Activated CD4-positive, alpha-beta T cell treated with anti-CD3 and anti-CD28 coated beads, Interleukin-2, amount 50 U/mL, for 24 hours (primary cell): ENCODE results near the gene PLEKHA8.
A peak's percentile ranks its signal among the peaks of the same experiment; 100 is the strongest.

Source experiments
- DNase-seq, 2 donors: peaks; one replicate each; pipeline ENCODE4 v3.0.0-alpha.2; 2020; ENCODE audit warnings: low read depth in 1 of 2, low spot score in 1 of 2

Gene PLEKHA8

DNA sequence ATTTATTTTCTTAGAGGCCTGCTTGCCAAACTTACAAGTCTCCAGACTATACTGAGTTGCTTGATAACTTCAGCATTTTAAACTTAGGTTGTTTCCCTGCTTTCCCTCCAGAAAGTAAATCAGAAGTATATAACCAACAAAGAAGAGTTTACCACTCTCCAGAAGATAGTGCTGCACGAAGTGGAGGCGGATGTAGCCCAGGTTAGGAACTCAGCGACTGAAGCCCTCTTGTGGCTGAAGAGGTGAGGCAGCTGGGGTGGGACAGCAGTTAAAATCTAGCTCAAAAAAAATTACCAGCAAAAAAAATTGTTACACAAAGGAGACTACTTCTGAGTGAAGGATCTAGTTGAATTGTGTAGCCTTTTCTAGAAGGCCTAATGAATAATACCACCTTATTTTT is 33.6 kb downstream of the PLEKHA8 start:
- DNase-seq = peak in 1 of 2 donors; percentile 7

DNA sequence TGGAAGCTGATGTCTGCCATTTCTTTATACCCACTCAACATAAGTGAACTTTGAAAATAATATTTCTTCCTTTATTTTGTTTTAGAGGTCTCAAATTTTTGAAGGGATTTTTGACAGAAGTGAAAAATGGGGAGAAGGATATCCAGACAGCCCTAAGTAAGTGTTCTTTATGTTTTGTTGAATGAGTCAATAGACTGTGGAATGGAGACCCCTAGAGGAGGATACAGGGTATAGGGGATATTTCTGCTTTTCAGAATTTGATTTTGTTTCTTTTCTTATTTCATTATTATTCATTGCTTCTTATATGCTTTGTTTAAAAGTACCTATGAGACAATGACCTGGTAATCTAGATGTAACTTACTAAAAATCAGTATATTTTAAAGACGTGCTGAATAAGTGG is 34.4 kb downstream of the PLEKHA8 start:
- DNase-seq = no peak

DNA sequence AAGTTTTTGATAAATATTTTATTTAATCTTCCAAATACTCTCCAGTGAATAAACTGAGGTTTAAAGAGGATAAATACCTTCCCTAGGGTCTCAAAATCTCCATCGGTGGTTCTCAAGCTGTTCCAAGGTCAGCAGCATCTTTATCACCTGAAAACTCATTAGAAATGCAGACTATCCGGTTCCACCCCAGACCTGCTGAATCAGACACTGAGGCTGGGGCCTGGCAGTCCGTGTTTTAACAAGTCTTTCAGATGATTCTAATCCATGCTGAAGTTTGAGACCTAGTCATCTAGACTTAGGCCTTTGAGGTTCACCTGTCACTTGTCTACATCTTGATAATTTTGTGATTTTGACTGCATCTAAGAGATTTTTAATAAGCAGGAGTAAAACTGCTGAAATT is 37.5 kb downstream of the PLEKHA8 start:
- no peak for DNase-seq

DNA sequence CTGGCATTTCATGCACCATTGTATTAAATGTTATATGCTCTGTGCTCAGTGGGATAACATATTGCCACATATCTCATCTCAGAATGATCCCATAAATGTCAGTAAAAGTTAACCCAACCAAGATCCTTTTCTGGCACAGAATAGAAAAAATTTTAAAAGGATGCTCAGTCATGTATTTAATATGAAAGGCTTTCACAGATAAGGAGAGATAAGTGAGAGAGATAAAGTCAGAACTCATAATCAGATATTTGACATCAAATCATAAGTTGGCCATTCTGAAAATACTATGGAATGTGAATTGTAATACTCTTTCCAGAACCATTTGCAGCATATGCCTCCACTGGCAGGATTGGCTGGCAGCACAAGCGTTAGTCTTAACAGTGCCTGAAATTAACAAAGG is 38.5 kb downstream of the PLEKHA8 start:
- no peak for DNase-seq

DNA sequence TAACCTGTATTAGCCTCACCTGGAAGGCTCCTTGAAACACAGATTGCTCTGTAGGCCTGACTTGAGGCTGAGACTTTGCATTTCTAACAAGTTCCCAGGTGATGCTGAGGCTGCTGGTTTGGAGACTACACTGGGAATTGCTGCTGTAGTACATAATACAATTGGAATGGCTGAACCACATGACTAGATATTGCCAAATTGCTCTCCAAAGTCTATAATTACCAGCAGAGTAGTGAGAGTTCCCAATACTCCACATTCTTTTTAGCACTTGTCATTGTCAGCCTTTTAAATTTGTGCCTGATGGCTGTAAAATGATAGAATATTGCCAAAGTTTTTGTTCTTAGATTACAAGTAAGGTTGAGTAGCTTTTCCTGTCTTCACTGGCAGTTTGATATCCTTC is 39.9 kb downstream of the PLEKHA8 start:
- DNase-seq = no peak

DNA sequence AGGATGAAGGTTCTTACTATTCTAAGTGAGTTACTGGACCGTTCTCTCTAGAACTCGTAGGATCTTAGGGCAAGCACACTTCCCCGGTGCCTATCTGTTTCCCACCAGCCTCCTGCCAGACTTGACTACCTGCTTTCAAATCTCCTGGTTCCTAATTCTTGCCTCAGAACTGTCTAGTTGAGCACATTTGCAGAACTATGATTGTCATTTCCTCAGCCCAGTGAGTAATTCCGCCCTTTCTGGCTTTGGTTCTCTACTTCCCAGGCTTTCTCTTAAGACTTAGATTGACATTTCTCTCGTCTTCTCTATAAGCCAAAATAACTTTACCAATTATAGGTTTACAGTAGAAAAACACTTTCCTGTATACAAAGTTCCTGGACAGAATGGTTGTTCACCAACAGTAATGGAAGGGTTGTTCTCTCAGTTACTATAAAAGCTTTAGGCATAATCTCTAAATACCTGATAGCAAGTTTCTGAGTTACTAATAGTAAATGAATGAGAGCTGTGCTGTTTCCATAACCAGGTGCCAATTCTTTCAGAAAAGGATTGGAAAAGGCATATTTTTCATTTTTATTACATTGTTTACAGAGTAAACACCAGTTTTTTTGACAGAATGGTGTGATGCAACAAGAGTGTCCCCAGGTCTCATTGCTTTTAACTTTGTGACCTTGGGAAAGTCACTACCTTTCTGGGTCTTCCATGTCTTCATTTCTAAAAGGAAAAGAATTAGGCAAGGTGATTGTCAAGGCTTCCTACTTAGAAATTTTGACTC is 41.1 kb downstream of the PLEKHA8 start:
- no peak for DNase-seq

DNA sequence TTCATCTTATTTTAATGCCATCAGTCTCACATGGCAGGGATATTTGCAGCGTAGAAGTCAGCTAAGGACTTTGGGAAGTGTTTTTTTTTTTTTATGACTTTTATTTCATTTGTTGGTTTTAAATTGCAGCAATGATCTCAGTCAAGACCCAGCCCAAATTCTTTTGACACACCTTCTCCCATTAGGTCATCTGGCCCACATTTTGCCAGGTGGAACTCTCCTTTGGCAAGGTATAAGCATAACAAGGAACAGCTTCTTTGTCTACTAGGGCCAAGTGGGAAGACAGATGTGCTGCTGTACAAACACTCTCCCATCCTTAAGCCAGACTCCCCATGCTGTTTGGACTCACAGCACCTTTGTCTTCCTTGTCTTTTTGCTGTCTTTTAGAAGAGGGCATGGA is 41.8 kb downstream of the PLEKHA8 start:
- no peak for DNase-seq

DNA sequence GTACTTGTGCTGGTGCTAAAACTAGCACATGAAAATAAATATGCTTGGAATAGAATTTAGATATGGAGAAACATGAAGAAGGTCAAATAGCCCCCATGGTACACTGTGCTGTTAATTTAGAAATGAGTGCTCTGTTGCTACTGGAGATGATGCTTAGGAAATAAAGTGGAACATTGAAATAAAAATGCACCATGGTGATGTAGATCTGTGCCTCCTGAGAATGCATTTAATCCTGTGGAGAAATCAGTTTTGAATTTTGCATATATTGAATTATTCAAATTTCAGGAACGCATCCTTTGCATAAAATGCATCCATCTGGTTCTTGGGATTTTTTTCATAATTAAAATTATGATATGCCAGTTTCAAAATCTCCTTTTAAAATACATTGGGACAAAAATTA is 44.5 kb downstream of the PLEKHA8 start:
- no peak for DNase-seq

DNA sequence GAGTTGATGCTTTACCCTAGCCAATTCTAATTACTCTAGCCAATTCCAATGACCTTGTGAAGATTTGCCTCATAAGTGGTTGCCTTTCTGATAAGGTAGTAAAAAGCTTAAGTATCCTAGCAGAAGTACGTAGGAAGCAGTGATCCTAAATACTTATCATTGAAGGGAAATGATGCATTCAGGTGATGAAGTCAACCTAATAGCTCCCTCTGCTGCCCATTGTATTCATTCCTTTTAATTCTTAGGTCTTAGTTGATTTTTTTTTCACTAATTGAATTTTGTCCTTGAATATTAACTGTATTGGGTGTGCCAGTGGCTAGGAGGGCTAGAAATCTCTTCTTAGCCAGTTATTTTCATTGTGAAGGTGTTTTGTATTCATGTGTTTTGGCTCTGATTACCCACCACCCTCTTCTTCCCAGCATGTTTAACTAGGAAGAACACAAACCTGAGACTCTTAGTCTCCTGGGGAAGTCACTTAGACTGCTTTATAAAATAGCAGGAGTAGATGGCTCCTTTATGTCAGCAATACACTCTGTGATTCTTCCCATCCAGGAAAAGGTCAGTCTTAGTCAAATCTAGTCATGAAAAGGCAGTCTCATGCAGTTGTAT is 46.3 kb downstream of the PLEKHA8 start:
- DNase-seq = no peak

DNA sequence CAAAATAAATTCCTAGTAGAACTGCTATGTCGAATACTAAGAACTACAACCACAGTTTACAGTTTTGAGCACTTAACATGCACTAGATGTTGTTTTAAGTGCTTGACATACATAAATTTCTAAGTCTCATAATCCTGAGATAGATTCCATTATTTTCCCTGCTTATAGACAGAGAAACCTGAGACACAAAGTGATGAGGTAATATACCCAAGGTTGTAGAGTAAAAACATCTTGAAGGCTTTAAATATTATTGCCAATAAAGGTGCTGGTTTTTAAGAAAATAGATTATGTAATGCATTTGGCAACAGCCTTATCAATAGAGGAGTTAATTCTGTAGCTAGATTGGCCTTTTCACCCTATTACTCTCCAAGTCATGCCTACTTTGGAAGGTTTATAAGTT is 48.2 kb downstream of the PLEKHA8 start:
- no peak for DNase-seq

DNA sequence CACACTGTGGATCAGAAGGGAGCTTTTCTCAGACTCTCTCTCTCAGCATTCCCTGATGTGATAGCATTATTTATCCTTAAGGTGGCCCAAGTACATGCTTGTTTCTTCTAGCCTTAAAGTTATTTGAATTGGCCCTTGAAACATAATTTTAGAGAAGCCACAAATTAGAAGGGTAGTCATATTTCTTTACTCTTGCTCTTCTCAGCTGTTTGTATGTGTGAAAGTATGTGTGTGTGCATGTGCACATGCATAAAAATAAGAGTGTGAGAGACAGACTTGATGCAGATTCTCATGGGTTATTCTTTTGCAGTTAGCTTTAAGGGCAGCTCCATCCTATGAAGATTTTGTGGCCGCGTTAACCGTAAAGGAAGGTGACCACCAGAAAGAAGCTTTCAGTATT is 50.1 kb downstream of the PLEKHA8 start:
- DNase-seq = no peak

DNA sequence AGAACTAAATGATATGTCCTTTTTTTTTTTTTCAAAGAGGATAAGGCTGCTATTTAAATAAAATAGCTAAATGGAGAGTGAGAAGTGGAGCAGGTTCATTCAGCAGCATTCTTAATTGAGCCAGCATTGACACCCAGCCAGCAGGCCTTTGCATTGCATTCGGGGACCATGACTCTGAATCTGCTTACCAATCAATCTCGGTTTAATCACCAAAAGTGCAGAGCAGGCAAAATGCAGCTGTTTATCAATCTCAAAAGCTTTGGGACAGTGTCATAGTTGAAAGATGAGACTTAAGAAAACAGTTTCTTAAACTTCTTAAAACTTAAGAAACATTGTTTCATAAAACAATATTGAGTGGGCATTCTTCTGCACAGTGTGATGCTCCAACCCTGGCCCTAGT is 51.7 kb downstream of the PLEKHA8 start:
- no peak for DNase-seq

DNA sequence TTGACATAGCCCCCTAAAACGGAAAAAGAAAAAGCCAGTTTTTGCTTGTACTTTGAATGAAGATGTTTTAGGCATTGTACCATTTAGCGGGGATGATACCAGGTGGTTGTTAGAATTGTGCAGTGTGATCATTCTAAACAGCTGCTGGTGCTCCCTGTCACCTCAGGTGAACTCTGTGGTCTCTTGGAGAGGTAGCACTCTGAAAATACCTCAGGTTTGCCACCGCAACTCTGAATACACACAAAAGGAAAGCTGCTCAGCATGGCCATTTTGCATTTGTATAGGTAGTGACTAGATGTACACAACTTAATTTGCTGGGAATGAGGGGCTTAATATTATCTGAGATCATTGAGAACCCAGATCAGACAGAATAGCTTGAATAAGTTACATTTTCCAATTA is 52.6 kb downstream of the PLEKHA8 start:
- DNase-seq = no peak

DNA sequence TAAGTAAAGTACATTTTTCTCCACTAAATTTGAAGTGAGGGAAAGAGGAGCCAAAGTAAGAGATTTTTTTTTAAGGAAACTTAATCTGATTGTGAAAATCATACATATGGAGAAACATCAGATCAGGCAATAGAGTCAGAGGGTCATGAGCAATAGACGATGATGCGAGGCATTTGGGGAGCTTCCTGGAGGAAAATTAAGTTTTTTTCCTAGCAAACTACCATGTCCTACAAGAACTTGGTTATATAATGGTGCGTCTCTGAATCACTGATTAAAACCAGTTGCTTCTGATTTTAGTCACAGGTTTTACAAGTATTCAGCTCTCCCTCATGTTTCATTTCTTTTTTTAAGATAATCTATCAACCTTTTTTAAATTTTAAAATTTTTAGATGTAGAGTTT is 54.5 kb downstream of the PLEKHA8 start:
- no peak for DNase-seq

DNA sequence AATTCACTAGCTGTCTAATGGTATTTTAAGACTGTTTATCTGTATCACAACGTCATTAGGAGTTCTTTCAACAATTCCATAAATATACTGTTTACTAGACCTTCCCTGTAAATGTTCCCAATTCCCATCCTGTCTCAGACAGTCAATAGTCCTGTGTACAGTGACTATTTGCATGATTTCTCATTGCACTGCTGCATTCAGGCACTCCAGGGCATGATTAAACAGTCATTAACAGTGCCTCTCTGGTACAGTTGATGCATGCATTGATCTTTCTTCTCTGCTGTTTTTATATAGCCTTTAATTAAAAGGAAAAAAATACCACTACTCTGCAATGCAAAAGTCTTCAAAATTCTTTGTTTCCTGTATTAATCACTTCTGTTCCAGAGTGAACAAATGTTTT is 55.1 kb downstream of the PLEKHA8 start:
- no peak for DNase-seq

DNA sequence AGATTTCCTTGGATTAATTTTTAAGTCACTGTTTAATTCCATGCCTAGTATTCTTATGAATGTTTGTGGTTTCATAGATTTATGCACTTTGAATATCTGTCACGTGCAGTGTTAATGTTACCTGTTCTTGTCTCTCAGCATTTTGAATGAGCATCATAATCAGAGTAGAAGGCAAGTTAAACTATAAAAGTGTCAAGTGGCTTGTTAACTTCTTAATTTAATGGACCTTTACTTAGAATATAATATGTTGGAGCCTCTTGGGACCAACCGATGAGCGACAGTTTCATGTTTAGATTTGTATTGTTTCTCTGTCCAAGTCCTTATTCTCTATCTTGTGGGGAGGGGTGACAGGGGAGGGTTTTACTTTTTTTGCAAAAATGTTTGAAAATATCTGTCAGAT is 56.0 kb downstream of the PLEKHA8 start:
- no peak for DNase-seq

DNA sequence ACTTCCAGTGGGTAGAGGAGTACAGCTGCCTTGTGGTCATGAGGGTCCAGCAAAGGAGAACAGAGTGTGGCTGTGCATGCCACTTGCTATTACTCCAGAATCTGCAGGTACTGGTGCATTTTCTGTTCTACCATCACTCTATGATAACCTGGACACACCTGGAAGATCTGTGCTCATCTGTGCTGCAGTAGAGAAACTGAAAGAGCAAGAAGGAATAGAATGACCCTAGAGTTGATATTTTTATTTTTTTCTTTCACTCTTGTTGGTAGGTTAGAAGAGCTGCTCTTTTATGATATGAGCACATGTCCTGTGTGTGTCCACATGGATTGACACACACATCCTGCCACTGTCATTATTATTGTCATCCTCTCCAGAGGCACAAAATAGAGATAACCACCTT is 58.3 kb downstream of the PLEKHA8 start:
- no peak for DNase-seq

DNA sequence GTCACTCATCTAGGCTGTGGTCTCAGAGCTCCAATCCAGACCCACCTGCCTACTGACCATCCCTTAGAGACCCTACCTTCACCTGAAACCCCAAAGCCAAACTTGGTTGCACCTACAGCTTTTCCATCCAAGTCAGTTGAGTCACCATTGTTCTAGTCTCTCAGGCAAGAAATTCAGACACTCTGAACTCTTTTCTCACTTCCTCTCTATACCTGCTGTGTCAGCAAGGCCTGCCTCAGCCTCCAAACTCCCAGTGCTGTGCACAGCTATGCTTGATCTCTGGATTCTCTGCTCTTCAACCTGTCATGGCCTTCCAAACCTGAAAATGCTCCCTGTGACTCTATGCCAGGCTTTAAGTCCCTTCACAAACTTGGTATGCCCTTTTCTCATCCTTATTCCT is 59.2 kb downstream of the PLEKHA8 start:
- no peak for DNase-seq

DNA sequence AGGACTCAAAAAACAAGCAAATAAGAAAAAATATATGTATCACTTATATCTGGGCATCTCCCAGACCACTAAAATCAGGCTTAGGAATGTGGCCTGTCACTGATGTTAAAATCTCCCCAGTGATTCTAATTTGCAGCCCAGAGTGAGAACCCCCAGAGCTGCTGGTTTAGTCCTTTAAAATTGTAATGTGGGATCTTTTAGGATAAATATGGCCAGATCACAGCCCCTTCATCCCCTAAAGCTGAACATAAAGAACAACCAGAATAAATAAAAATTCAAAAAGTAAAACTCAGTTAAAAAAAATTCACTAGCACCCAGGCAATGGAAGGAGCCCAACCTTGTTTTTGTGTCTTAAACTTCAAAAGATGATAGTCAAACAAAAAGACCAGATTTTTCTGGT is 60.1 kb downstream of the PLEKHA8 start:
- no peak for DNase-seq

DNA sequence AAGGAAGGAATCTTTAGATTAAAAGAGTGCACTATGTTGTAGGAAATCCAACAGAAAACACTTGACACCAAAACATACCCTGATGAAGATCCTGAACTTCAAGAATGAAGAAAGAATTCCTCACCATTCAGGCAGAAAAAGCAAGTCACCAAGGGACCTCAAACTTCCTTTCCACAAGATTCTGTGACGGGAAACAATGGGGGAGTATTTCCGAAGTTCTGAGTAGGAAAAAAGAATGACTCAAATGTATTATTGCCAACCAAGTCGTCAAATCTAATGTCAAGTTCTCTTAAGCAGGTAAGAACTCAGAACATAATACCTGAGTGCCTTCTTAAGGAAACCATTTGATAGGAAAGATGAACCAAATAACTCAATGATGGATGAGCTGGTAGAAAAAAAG is 61.9 kb downstream of the PLEKHA8 start:
- no peak for DNase-seq

DNA sequence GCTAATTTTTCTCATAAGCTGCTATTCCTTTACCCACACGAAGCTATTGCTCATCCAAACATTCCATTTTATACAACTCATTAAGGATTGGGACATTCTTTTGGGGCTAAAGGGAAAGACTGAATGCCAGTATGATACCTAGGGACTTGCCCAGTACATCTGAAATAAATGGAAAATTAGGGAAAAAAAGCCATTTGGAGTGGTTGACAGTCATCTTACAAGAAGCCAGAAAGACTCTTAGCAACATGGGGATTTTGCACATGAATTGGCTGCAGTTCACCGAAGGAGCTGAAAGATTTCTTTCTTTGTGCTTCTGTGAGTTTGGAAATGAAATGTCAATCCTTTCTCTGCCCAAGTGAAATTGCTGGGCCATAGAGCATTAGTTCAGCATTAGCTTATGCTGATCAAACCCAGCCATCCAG is 63.3 kb downstream of the PLEKHA8 start:
- no peak for DNase-seq

DNA sequence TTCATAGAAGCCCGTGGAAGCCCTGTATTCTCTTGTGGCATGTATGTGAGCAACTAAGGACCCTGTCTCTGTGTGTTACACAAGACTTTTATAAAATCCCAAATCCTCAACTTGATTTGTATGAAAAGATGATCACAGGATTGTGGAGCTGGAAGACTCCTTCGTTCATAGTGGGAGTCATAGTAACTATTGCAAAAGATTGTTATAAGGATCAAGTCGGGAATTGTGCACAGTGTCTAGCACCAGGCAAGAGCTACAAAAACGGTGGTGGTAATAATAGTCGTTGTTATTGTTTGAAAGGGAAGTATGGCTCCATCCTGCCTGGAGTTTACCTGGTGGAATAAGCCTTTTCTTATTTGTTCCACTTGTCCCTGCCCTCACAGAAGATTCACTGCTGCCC is 63.8 kb downstream of the PLEKHA8 start:
- DNase-seq = no peak

DNA sequence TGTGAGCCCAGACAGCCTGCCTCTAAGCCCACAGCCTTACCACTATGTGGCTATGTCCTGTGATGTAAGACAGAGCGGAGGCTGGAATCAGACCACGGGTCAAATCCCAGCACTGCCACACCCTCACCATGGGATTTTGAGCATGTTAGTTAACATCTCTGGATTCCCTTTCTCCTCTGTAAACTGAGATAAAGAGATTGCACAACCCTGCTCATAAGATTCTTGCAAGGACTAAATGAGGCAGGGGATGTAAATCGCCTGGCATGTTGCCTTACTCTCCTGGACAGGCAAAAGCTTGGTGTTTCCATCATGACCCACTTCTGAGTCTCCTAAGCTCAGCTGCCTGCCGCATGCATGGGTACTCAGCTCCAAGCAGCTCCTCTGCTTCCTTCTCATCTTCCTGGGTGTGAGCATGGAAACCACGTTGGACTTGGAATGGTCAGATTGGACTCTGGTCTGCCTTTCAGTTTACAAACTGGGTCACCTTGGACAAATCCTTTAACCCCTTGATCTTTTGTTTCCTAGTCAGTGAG is 65.3 kb downstream of the PLEKHA8 start:
- no peak for DNase-seq
